ENCODE data around the gene ZFP92.

ZFP92 gene

GRCh38 chrX:153409414-153410101, 1.7 kb upstream of the ZFP92 start:
- DNase-seq = no peak

GRCh38 chrX:153410373-153410772, 899 bp upstream of the ZFP92 start:
- no peak for DNase-seq

- DNase-seq = no peak
These were observed 401 bp upstream of the ZFP92 start for GRCh38 chrX:153410888-153411254.

GRCh38 chrX:153411988-153412574, 809 bp downstream of the ZFP92 start:
- DNase-seq = no peak

- DNase-seq = no peak
These were observed 1.8 kb downstream of the ZFP92 start for GRCh38 chrX:153412746-153413720.

- no peak for DNase-seq
These were observed 2.5 kb downstream of the ZFP92 start for GRCh38 chrX:153413731-153414130.

GRCh38 chrX:153414856-153415510, 3.7 kb downstream of the ZFP92 start:
- DNase-seq = no peak

- DNase-seq = no peak
These were observed 5.6 kb downstream of the ZFP92 start for GRCh38 chrX:153416781-153417450.

GRCh38 chrX:153417637-153418036, 6.4 kb downstream of the ZFP92 start:
- DNase-seq = no peak

- DNase-seq = no peak
These were observed 9.8 kb downstream of the ZFP92 start for GRCh38 chrX:153420851-153421599.

- no peak for DNase-seq
These were observed 10.6 kb downstream of the ZFP92 start for GRCh38 chrX:153421856-153422255.

GRCh38 chrX:153423652-153424051, 12.4 kb downstream of the ZFP92 start:
- no peak for DNase-seq

GRCh38 chrX:153426204-153426603, 14.9 kb downstream of the ZFP92 start:
- no peak for DNase-seq

GRCh38 chrX:153430796-153431195, 19.5 kb downstream of the ZFP92 start:
- no peak for DNase-seq

- DNase-seq = no peak
These were observed 21.9 kb downstream of the ZFP92 start for GRCh38 chrX:153433161-153433680.

- no peak for DNase-seq
These were observed 22.6 kb downstream of the ZFP92 start for GRCh38 chrX:153433781-153434285.

- no peak for DNase-seq
These were observed 23.5 kb downstream of the ZFP92 start for GRCh38 chrX:153434801-153435200.

- no peak for DNase-seq
These were observed 24.6 kb downstream of the ZFP92 start for GRCh38 chrX:153435845-153436244.

GRCh38 chrX:153438532-153438931, 27.3 kb downstream of the ZFP92 start:
- peak; percentile 6 for DNase-seq

- DNase-seq = no peak
These were observed 28.7 kb downstream of the ZFP92 start for GRCh38 chrX:153439977-153440376.

GRCh38 chrX:153440556-153441135, 29.4 kb downstream of the ZFP92 start:
- DNase-seq = no peak
